ENCODE measurements around the gene TIMM10. TPM values are rescaled to one million over a fixed set of nuclear protein-coding genes. Genes with fewer than 3 reads are reported as not detected.

TIMM10 gene
- total RNA-seq, 1 donor from 2014 or later = 16.6 TPM

- no peak for DNase-seq (ENCODE audit: low read depth)
These were observed 26.0 kb downstream of the TIMM10 start for GRCh38 chr11:57504511-57504910.

GRCh38 chr11:57502870-57503269 lies 27.7 kb downstream of the TIMM10 start:
- no peak for DNase-seq (ENCODE audit: low read depth)

- no peak for DNase-seq (ENCODE audit: low read depth)
These were observed 28.2 kb downstream of the TIMM10 start for GRCh38 chr11:57502376-57502775.

- no peak for DNase-seq (ENCODE audit: low read depth)
These were observed 28.6 kb downstream of the TIMM10 start for GRCh38 chr11:57501953-57502352.

GRCh38 chr11:57500926-57501325 lies 29.6 kb downstream of the TIMM10 start:
- DNase-seq (ENCODE audit: low read depth) = no peak

GRCh38 chr11:57500515-57500914 lies 30.0 kb downstream of the TIMM10 start:
- no peak for DNase-seq (ENCODE audit: low read depth)

GRCh38 chr11:57499983-57500461 lies 30.5 kb downstream of the TIMM10 start:
- DNase-seq (ENCODE audit: low read depth) = no peak

- peak; percentile 64 for DNase-seq (ENCODE audit: low read depth)
These were observed 31.1 kb downstream of the TIMM10 start for GRCh38 chr11:57499413-57499982.

- no peak for DNase-seq (ENCODE audit: low read depth)
These were observed 32.0 kb downstream of the TIMM10 start for GRCh38 chr11:57498540-57498939.

GRCh38 chr11:57497303-57498247 lies 33.0 kb downstream of the TIMM10 start:
- DNase-seq (ENCODE audit: low read depth) = no peak

- no peak for DNase-seq (ENCODE audit: low read depth)
These were observed 34.3 kb downstream of the TIMM10 start for GRCh38 chr11:57496109-57496820.

GRCh38 chr11:57493507-57494503 lies 36.7 kb downstream of the TIMM10 start:
- DNase-seq (ENCODE audit: low read depth) = peak; percentile 45

GRCh38 chr11:57491371-57492061 lies 39.0 kb downstream of the TIMM10 start:
- no peak for DNase-seq (ENCODE audit: low read depth)

GRCh38 chr11:57490456-57491248 lies 39.9 kb downstream of the TIMM10 start:
- DNase-seq (ENCODE audit: low read depth) = no peak

- no peak for DNase-seq (ENCODE audit: low read depth)
These were observed 42.5 kb downstream of the TIMM10 start for GRCh38 chr11:57487920-57488659.

GRCh38 chr11:57487021-57487778 lies 43.4 kb downstream of the TIMM10 start:
- DNase-seq (ENCODE audit: low read depth) = no peak

- DNase-seq (ENCODE audit: low read depth) = no peak
These were observed 45.1 kb downstream of the TIMM10 start for GRCh38 chr11:57485217-57485990.
